Measurements from ENCODE around the gene TAF5L. TPM values are rescaled to one million over a fixed set of nuclear protein-coding genes. Genes with fewer than 3 reads are reported as not detected.
A peak's percentile ranks its signal among the peaks of the same experiment; 100 is the strongest.

Gene TAF5L
- 11.6 TPM for total RNA-seq

DNA sequence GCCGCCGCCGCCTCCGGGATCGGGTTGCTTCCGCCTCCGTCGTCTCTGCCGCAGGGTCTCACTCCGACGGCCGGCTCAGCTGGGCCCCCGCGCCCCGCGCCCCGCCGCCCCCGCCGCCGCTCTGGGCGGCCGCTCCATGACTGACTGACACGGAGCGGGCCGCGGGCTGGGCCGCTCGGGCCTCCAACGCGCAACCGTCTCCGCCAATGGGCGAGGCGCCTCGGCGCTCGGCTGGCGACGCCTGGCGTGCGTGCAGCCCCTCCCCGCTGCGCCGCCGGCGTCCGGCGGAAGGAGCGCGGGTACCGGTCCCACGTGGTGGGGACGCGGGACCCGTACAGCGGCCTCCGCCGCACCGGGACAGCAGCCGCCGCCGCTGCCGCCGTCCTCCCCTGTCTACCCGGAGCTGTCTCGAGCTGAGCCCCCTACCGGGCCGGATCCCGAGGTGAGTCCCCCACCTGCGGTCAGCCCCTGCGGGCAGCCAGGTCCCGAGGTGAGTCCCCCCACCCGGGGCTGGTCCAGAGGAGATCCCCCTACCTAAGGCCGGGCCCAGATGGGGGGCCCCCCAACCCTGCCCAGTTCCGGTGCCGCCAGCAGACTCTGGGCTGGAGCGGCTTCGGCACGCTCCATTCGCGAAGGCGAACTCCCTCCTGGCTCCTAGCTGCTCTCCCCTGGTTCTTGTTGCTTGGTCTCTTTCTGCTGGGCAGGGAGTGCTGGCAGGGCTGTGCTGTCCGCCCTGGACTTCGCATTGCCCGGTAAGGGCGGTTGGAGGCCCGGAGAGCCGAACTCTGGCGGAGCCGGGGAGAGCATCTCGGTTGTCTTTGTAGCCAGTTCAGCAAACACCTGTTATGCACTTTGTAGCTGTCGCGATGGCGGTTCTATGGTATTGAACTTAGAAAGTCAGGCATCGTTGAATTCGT, at the start of gene TAF5L, which contains the start of gene URB2:
TAF5L (minus strand) TSS at position 208 of the 917 bp plus-strand sequence. CDS start 11,640 bp downstream, outside the sequence.
URB2 (plus strand) TSS at position 333 of the 917 bp plus-strand sequence. CDS start 1,387 bp downstream, outside the sequence.
- peak; percentile 99 for ATAC-seq

DNA sequence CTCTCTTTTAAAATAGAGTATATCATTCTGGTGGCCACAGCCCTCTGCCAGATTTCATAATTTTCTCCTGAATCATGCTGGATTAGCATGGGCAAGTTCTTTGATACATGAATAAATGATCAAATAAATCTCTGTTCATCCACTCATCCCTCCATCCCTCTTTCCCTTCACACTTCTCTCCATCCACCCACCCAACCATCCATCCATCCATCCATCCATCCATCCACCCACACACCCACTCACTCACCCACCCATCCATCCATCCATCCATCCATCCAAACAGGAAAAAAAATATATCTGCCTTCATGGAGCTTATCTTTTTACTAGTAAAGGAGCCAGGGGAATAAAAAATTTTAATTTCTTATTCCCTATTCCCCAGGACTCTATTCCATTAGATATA, 49.5 kb upstream of the TAF5L start:
- no peak for ATAC-seq

DNA sequence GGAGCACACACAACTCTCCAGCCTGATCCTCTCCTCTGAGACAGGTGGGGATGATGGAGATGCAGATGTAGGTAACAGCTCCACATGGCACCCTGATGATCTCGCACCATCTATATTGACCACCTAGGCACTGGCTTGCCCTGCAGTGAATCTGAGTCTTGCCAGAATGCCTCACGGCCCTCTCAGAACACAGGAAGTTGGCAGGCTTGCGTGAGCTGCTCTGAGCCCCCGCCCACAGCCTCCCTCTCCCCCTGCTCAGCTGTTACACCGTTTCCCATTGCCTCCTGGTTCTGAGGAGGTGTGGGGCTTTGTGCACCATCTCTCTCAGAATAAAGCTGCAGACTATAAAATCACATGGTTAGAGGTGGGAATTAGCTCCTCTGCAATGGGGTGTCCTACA, 48.1 kb upstream of the TAF5L start:
- no peak for ATAC-seq

DNA sequence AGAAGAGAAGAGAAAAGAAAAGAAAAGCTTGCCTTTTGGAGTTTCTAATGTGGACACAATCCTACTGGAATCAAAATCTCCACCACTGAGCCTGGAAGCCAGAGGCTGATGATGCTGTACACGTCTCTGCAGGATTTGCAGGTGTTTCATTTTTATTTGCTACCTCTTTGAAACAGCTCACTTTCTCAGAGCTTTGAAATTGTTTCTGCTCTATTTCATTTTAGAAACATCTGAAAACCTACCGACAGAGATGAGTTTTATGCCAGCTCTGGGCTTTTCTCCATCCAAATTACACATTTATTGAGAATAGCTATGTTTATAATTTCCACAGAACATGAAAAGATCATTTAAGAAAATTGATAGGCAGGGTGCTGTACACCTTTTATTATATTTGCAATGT, 46.3 kb upstream of the TAF5L start:
- no peak for ATAC-seq

DNA sequence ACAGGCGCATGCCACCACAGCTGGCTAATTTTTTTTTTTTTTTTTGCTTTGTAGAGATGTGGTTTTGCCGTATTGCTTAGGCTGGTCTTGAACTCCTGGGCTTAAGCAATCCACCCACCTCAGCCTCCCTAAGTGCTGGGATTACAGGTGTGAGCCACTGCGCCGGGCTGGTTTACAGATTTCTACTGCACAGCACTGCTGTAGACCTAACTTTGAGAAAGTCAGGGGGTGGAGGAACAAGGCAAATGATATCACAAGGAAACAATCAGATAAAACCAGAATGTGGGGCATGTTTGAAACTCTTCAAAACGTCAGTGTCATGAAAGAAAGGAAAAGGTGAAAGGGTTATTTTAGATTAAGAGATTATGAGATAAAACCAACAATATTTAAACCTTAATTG, 45.4 kb upstream of the TAF5L start:
- ATAC-seq = no peak

DNA sequence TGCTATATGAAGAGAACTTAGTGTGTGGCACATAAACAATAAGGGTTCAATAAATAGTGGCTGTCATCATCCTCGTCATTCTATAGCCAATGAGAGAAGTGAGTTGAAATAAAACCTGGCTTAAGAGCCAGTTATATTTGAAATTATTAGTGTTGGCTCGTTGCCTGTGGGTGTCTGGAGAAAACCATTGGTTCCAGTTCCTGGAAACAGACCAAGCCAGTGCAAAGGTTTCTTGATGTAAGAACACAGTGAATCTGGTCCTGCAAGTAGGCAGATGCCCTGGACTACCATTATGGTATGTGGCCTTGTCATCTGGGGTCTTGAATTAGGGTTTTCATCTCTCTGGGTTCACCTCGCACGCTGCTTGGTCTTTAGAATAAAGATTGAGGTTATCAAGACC, 43.4 kb upstream of the TAF5L start:
- no peak for ATAC-seq

DNA sequence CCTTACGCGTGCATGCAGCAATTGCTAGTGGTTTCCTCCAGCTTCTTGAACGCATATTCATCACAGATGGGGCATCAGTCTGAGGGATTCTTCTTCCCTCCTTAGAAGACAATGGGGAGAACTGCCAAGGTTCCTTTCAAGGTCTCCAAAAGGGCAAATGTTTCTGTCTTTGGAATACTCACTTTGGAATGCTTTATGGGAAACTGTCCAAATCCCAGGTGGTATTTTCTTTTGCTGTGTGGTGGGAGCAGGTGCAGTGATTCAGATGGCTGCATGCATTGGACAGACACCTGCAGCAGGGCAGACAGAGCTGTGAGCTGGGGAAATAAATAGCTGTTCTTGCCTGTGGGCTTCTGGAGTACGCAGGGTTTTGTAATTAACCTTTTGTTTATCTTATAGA, 40.7 kb upstream of the TAF5L start:
- no peak for ATAC-seq

DNA sequence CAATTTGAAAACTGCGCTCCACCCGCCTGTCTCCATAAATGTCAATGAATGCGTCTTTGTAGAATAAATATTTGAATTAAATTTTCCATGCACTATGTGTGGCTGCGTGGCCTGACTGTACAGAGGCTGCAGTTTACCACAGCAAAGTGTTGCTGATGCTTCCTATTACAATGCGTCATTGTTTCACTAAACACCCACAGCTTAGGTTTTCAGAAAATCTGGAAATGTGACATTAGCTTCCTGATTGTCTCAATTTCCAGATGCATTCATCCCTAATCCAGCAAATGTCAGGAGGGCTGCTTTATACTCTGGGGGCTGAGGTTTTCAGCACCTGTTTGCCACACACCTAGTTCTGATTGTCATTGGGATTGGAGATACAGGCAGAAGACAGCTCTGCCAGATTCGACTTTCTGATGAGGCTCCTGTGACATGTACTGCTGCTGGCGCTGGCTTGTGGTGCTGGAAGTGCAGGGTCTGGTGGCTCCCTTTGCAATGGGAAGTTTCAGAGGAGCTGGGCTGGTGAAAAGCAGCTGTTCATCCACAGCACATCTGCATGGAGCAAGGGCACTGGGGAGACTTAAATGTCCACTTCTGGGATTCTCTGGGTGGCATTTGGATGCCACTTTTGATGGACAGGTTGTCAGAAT, 40.1 kb upstream of the TAF5L start:
- ATAC-seq = no peak

DNA sequence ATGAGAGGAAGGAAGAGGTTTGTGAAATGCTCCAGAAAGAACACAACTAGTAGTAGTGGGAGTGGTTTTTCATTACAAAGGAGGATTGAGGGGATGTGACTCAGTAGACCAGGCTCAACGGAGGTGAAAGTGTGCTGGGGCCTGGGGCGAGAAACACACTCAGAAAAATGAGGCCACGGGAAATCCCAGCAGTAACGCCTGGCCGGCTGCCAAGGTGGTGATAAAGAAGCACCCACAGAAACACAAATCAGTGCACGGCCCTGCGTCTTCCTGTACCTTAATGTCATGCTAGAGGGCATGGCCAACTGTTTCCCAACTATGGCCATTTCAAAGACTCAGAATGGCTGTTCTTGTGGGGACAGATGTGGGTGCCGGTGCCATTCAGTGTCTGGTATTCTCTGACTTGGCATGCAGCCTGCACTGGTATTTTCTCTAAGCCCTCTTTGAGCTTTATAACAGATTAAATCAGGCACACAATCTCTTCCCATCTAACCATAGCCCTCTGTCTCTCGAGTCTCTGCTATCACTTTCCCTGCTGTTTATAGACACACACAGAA, 38.3 kb upstream of the TAF5L start:
- ATAC-seq = peak; percentile 60

DNA sequence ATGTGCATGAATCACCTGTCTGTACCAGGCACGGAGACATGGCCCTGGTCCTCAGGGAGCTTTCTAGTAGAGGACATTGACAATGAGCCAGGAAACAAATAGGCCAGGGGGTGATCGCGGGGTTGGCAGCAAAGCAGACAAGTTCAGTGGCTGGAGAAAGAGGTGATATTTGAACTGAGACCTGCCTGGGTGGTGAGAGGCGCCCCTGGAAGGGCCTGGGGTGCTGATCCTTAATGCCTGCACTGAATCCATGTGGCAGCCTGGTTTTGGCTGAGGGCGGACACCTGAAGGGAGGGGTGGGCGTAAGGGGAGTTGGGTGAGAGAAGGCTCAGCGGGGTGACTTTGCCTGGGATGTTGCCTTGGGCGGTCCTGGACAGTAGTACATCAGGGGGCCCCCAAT, 36.0 kb upstream of the TAF5L start:
- ATAC-seq = no peak

DNA sequence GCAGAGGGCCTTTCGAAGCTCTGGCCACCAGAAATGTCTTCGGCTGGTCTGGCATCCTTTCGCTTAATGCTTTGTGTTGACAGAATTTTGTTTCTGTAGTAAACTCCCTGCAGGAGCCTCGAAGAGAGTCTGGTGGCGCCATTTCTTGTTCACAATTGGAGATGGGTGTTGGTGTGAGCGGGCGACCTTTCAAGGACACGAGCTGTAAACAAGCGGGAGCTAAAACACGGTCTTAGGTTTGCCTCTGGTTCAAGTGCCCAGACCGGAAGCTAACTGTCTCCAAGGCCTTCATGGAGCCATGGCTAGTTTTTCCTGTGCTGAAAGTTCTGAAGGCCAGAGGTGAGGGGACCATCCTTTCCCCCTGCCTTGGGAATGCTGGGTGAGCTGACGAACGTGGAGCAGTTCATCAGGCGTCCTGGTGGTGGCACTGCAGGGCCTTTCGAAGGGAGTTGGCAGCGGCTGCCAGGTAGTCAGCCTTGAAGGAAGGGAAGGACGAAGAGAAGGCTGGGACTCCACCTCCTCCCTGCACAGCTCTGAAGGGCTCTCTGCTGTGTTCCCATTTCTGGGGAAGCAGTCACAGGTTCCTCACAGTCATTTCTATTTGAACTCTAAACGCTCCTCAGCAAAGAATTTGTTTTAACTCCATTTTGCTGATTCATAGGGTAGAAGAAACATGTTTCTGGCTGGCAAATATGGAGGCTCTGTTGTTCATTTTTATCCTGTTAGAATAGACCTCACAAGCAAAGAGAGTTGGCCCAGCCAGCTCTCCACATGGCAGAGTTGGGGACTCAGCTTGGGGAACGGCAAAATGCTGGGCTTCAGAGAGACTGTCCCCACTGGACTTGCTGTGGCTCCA, 35.3 kb upstream of the TAF5L start:
- ATAC-seq = peak; percentile 91

DNA sequence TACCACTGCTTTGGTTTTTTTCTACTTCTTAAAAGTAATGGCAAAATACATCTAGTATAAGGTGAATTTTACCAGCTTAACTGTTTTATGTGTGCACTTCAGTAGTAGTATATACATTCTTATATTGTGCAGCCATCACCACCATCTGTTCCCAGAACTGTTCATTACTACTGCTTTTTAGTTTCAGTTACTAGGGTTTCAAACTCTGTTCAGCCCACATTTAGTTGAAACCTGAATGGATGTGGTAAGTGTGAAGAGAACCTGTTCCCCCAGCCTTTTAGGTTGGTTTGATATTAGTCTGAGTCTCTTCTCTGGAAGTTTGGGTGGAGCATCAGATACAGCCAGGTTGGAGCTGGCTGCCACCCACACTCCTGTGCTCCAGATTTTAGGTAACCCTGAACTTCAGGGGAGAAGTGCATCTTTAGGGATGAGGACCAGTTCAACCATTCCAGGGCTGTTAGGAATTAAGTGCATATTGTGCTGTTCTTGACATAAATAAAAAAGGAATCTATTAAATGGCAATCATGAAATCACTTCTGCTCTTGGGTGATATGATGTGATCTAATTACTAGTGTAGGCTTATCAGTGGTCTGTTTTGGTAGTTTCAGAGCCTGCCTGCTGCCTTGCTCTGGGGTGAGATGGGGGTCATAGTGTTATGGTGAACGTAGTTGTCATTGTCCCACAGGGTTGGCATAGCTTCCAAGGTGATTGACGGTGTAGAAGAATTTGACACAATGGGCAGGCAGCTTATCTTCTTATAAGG, 32.3 kb upstream of the TAF5L start:
- ATAC-seq = no peak

DNA sequence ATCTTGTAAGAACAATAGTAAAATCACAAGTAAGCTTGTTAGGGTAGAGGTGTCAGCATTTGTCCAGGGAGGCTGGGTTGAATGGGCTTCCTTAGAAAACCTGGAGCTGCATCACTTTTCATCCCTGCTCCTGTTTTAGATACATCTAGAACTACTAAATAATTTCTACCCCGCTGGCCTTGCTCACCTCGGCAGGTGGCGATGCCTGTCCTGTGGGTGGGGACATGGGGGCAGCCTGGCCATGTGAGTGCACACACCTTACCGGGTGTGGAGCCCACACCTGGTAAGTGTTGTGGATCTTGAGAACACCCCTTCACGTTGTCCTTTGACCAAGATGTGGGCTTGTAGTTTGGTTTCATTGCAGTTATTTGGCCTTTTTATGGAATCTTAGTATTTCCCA, 29.9 kb upstream of the TAF5L start:
- no peak for ATAC-seq

DNA sequence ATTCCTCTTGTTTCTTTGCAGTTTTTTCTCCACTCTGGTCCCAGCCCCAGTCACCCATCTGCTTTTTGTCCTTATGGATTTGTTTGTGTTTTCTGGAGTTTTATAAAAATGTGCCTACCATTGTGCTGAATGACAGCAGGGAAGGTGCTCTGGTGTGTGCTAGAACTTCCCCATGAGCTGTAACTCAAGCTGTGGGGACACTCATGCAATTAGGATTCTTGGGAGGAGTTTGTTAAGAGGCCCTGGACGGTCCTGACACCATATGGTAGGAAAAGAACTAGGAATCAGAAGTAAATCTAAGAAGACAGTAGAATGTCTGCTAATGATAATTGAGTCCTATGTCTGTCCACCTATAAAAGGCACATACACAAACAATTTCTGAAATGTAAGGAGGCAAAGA, 27.5 kb upstream of the TAF5L start:
- ATAC-seq = no peak

DNA sequence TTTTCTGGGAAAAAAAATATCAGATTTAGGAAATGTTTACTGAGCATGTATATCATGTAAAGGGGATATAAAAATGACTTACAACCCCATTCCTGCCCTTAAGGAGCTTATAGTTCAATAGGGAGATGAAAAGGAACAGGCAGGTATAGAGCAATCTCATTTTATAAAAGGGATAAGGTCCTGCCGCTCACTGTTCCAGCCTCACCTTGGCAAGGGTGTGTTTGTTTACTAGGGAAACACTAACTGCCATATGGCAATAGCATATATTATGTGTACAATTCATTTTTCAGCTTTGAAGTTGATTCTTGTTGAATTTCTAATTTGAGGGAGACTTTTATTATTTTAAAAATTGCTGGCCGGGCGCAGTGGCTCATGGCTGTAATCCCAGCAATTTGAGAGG, 25.6 kb upstream of the TAF5L start:
- ATAC-seq = no peak

DNA sequence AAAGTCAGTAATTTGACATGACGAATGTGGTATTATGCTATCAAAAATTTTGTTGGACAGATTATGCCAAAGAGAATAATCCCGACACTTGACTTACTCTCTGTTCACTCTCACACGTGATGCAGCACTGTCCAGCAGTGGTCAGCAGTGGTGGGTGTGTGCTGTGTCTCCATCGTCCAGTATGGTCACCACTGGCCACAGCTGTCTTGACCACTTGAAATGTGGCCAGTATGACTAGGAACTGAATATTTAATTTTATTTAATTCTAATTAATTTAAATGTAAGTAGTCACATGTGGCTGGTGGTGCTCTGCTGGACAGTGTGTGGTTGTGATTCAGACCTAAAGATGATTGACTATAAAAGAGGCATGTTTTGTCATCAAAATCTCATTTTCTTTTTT, 24.1 kb upstream of the TAF5L start:
- ATAC-seq = no peak

DNA sequence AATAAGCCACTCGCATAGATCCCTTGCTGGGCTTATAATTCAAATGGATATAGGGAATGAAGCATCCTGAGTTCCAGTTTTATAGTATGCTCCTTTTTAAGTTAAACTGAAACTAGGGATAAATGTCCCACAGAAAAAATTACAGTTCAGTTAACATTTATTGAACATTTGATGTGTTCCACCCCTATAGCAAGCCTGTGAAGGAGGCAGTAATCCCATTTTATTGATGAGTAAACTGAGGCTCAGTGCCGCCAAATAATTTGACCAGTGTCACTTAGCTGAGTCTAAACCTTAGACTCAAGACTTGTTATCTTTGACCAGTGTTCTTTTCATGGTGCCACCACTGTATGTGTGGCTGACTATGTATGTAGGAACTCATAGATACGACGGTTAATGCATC, 22.5 kb upstream of the TAF5L start:
- no peak for ATAC-seq

DNA sequence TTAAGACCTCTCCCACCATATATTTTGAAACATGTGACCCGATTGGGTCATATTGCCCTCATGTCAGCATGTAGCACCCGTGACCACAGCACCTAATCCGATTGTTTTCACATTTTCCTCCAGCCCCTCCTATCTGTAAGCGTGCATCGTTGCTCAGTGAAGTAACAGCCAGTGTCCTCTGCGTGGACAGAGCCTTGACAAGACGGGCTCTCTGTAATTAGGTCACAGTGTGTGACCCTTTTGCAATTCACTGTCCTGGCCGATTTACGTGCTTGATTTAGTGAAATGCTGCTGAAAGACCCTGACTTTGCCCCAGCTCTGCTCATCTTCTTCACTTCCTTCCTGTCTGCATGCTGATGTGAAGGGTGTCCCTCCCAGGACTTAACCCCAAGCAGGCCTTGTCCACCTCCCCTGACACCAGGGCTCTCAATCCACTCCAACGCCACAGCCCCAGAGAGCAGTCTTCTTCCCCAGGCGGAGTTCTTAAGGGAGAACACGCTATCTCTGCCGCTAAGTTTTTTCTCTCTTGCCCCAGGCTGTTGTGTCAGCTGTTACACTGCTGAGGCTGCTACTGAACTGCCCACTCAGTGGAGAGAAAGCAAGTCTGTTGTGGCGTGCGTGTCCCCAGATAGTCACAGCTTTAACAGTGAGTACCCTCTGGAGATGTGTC, 19.5 kb upstream of the TAF5L start:
- ATAC-seq = no peak

DNA sequence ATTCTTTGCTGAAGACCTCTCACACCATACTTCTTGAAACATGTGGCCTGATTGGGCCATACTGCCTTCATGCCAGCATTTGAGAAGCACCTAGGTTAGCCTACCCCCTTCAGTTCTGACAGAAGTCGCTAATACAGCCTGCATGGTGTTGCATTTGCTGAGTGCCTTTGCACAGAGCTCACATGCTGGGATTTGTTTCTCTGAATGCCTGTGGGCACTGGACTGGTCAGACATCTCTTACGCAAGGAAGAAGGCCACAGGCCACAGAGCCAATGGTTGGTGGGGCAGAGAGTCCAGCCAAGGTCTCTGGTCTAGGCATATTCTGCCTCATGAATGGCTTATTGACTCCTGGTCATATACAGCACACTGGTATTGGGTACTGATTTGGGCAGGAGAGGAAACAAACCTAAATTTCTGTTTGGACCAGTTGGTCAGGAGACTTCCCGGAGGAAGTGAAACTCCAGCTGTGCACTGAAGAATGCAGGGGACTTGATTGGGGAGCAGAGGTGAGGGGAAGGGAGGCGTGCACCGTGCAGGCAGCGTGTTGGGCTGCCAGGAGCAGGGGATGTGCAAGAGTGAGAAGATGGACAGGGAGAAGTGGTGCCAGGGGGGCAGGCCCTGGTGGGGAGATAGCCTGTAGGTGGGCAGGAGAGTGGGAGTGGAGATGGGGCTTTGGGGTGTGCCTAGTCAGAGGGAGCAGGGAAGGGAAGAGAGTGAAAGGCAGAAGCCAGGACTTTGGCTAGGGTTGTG, 18.2 kb upstream of the TAF5L start:
- no peak for ATAC-seq

DNA sequence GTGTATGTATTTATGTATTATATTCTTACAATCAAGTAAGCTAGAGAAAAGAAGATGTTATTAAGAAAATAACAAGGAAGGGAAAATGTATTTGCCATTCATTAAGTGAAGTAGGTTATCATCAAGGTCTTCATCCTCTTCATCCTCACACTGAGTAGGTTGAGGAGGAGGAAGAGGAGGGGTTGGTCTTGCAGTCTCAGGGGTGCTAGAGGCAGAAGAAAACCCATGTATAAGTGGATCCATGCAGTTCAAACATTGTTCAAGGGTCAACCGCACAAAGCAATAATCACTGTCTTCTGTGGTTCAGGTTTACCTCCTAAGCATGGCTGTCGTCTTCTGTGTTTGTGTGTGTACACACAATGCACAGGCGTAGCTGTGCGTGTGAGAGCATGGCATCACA, 17.0 kb upstream of the TAF5L start:
- no peak for ATAC-seq

DNA sequence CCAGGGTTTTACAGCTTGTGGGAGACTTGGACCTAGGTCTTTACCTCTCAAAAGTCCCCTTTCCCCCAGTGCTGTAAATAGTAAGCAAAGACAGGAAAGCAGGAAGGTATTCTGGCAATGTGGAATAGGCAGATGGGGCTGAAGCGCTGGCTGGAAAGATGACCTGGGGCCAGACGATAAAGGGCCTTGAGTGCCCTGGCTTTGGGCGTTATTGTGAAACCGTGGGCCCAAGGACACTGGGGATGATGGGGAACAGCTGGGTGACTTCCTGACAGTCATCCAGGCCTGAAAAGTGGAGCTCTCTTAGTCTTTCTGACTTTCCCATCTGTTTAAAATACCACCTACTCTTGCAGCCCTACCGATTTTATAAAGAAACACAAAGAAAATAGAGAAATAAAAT, 16.5 kb upstream of the TAF5L start:
- ATAC-seq = no peak

Measured in esophagus mucosa (tissue), 1 donor.